GM19023 (cell line): Measurements from ENCODE around the gene TJAP1.

Source experiments
- ATAC-seq: cut with Tn5 transposase; IDR thresholded peaks from one replicate; pipeline ENCODE4 v1.9.1; 2021; ENCODE audit warnings: mild to moderate bottlenecking, moderate library complexity; ENCODE audit not compliant: unreplicated experiment

TJAP1 gene

GRCh38 chr6:43477235-43478007, at the start of gene TJAP1:
Gene TJAP1, plus strand, starts transcription at chr6:43477570. Its CDS starts 21,432 bp downstream, at chr6:43499002.
- ATAC-seq: peak; percentile 97

GRCh38 chr6:43428112-43428570, 49.2 kb upstream of the TJAP1 start:
- no peak for ATAC-seq

GRCh38 chr6:43428874-43429273, 48.5 kb upstream of the TJAP1 start:
- no peak for ATAC-seq

GRCh38 chr6:43432009-43432945, 45.1 kb upstream of the TJAP1 start:
- ATAC-seq: no peak

GRCh38 chr6:43433148-43433547, 44.2 kb upstream of the TJAP1 start:
- no peak for ATAC-seq

- ATAC-seq: no peak
These were observed 43.1 kb upstream of the TJAP1 start for GRCh38 chr6:43434001-43434840.

GRCh38 chr6:43434943-43435342, 42.4 kb upstream of the TJAP1 start:
- no peak for ATAC-seq

- no peak for ATAC-seq
These were observed 41.5 kb upstream of the TJAP1 start for GRCh38 chr6:43435682-43436437.

- no peak for ATAC-seq
These were observed 40.6 kb upstream of the TJAP1 start for GRCh38 chr6:43436577-43437282.

GRCh38 chr6:43437700-43438099, 39.7 kb upstream of the TJAP1 start:
- no peak for ATAC-seq

GRCh38 chr6:43442935-43443334, 34.4 kb upstream of the TJAP1 start:
- ATAC-seq: no peak

- no peak for ATAC-seq
These were observed 33.3 kb upstream of the TJAP1 start for GRCh38 chr6:43444036-43444435.

GRCh38 chr6:43444582-43444981, 32.8 kb upstream of the TJAP1 start:
- ATAC-seq: no peak

GRCh38 chr6:43445576-43445975, 31.8 kb upstream of the TJAP1 start:
- ATAC-seq: no peak

- no peak for ATAC-seq
These were observed 29.8 kb upstream of the TJAP1 start for GRCh38 chr6:43447604-43448003.

- ATAC-seq: no peak
These were observed 28.5 kb upstream of the TJAP1 start for GRCh38 chr6:43448916-43449315.

GRCh38 chr6:43450699-43451131, 26.7 kb upstream of the TJAP1 start:
- no peak for ATAC-seq

GRCh38 chr6:43451348-43451747, 26.0 kb upstream of the TJAP1 start:
- no peak for ATAC-seq

GRCh38 chr6:43451939-43452338, 25.4 kb upstream of the TJAP1 start:
- no peak for ATAC-seq
